Thyroid gland (tissue), 4 donors: ENCODE data around the gene RPLP2.

Experiments used
- POLR2A ChIP-seq, 2 donors: fragments of 450-650 bp; IDR thresholded peaks; one replicate each; pipeline ENCODE4 v1.6.1; 2017; ENCODE audit warnings: antibody characterized with exemption in 2 of 2, mild to moderate bottlenecking in 2 of 2, moderate library complexity in 1 of 2
- TF ChIP-seq, protein P1 (sequence below), 6 experiments: fragments of 200-600 bp in 3 of 6; fragments of 450-650 bp in 3 of 6; sonication (generic) in 3 of 6; IDR thresholded peaks; one replicate each; pipeline ENCODE4 v1.5.1; 2016 to 2019; ENCODE audit warnings: antibody characterized with exemption in 6 of 6, mild to moderate bottlenecking in 2 of 6, inconsistent platforms in 1 of 6, moderate library complexity in 1 of 6

DNA sequence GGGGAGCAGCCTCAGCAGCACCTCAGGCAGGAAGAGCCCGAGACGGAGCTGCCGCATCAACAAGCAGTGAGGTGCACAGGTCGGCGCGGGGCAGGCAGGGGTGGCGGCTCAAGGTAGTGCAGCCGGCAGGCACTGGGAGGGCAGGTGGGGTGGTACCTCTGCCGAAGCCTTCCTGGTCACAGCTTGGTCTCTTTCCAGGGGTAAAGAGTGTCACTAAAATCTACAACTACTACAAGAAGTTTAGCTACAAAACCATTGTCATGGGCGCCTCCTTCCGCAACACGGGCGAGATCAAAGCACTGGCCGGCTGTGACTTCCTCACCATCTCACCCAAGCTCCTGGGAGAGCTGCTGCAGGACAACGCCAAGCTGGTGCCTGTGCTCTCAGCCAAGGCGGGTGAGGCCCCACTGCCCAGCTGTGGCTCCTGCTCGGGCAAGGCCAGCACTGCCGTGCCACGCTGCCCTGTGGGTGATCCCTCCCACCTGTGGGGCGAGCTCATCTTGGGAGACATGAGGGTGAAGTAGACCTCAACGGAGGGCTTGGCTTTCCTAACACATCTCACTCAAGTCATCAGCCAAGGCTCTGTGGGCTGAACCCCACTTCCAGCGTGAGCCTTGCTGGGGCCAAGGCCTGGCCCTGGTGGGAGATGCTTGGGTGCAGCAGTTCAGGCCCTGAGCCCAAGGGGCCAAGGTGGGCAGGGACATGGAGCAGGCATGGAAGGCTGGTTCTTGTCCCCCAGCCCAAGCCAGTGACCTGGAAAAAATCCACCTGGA lies 46.0 kb upstream of the RPLP2 start:
- TF ChIP-seq, protein P1, sequence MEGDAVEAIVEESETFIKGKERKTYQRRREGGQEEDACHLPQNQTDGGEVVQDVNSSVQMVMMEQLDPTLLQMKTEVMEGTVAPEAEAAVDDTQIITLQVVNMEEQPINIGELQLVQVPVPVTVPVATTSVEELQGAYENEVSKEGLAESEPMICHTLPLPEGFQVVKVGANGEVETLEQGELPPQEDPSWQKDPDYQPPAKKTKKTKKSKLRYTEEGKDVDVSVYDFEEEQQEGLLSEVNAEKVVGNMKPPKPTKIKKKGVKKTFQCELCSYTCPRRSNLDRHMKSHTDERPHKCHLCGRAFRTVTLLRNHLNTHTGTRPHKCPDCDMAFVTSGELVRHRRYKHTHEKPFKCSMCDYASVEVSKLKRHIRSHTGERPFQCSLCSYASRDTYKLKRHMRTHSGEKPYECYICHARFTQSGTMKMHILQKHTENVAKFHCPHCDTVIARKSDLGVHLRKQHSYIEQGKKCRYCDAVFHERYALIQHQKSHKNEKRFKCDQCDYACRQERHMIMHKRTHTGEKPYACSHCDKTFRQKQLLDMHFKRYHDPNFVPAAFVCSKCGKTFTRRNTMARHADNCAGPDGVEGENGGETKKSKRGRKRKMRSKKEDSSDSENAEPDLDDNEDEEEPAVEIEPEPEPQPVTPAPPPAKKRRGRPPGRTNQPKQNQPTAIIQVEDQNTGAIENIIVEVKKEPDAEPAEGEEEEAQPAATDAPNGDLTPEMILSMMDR (IDR thresholded peaks at IDR 0.05) = no peak
- TF ChIP-seq POLR2A (IDR thresholded peaks at IDR 0.05) = no peak
